HepG2 (cell line): Measurements from ENCODE around the gene NEURL1B. TPM values are rescaled to one million over a fixed set of nuclear protein-coding genes. Genes with fewer than 3 reads are reported as not detected.

Experiments used
- ATAC-seq: fragments of 200-7000 bp; cut with Tn5 transposase; 3 replicates; pipeline ENCODE4 v1.9.1; 2020; ENCODE audit warnings: mild to moderate bottlenecking, moderate library complexity
- BruUV-seq: library from RNA; stranded (reverse); fragments of 400-500 nt; replicated peaks from 2 replicates; lab custom pipeline; 2021; lab: Mats Ljungman, UMichigan
- CTCF ChIA-PET: fragments of 300-600 bp; formaldehyde crosslinking; extraction: SDS; loops from one replicate; lab custom pipeline; 2021; ENCODE audit warnings: low total read pairs, inconsistent platforms, low intra/inter-chr PET ratio; lab: Yijun Ruan, JAX
- POLR2A ChIA-PET: fragments of 350-600 bp; sonication (Branson Sonifier 250); formaldehyde crosslinking; loops from one replicate; lab custom pipeline; 2020; ENCODE audit warnings: antibody characterized with exemption, inconsistent platforms; lab: Yijun Ruan, JAX
- DNase-seq: peaks from one replicate; pipeline ENCODE4 v3.0.0-alpha.2; 2015; ENCODE audit warnings: low spot score
- FAIRE-seq: peaks from 3 replicates; lab custom pipeline; 2011; peaks lifted over from hg19 to GRCh38; lab: Jason Lieb, UNC
- H2AFZ ChIP-seq: one replicate; pipeline ENCODE4 v1.6.1; 2011; ENCODE audit warnings: low read length, inconsistent platforms
- H3K27ac ChIP-seq: fragments of 300-600 bp; 3 replicates; pipeline ENCODE4 v1.8.0; 2011; ENCODE audit warnings: mixed run types, mild to moderate bottlenecking, mixed read lengths, low read length, inconsistent platforms; ENCODE audit not compliant: insufficient read depth; ENCODE audit errors: extremely low read length
- H3K27me3 ChIP-seq, 2 experiments: fragments of 200-600 bp in 1 of 2; 2 replicates in 1 of 2; 3 replicates in 1 of 2; pipeline versions ENCODE4 v1.6.0 to v1.8.0; 2011; ENCODE audit warnings: low read length in 2 of 2, mild to moderate bottlenecking in 2 of 2, moderate library complexity in 2 of 2, inconsistent platforms in 1 of 2; ENCODE audit not compliant: insufficient read depth in 2 of 2, control insufficient read depth in 1 of 2
- H3K36me3 ChIP-seq, 2 experiments: fragments of 200-600 bp in 1 of 2; replicated peaks in 1 of 2; 2 replicates in 1 of 2; 3 replicates in 1 of 2; pipeline versions ENCODE4 v1.5.1 to v1.8.0; 2011; ENCODE audit warnings: low read length in 2 of 2, inconsistent platforms in 1 of 2; ENCODE audit not compliant: insufficient read depth in 2 of 2, control insufficient read depth in 1 of 2
- H3K4me1 ChIP-seq: 2 replicates; pipeline ENCODE4 v1.5.1; 2012; ENCODE audit warnings: low read length, inconsistent platforms; ENCODE audit not compliant: insufficient read depth
- H3K4me2 ChIP-seq: 2 replicates; pipeline ENCODE4 v1.6.0; 2011; ENCODE audit warnings: low read depth, low read length, inconsistent platforms
- H3K4me3 ChIP-seq, 3 experiments: fragments of 200-600 bp in 1 of 3; sonication (generic), shearing (Covaris generic) in 1 of 3; replicated peaks in 1 of 3; 2 replicates each; pipeline ENCODE4 v1.5.1; 2011 to 2016; ENCODE audit warnings: low read length in 3 of 3, inconsistent platforms in 2 of 3, low read depth in 2 of 3, mild to moderate bottlenecking in 2 of 3, control low read depth in 1 of 3, mixed read lengths in 1 of 3; ENCODE audit not compliant: insufficient read depth in 1 of 3
- H3K79me2 ChIP-seq: one replicate; pipeline ENCODE4 v1.6.1; 2011; ENCODE audit warnings: low read length, inconsistent platforms; ENCODE audit not compliant: insufficient read depth
- H3K9ac ChIP-seq: 2 replicates; pipeline ENCODE4 v1.6.0; 2011; ENCODE audit warnings: mild to moderate bottlenecking, low read depth, low read length, inconsistent platforms; ENCODE audit not compliant: insufficient read depth
- H3K9me3 ChIP-seq: 2 replicates; pipeline ENCODE4 v1.5.1; 2012; ENCODE audit warnings: mild to moderate bottlenecking, low read length
- H4K20me1 ChIP-seq: 2 replicates; pipeline ENCODE4 v1.6.0; 2011; ENCODE audit warnings: inconsistent platforms, mild to moderate bottlenecking, low read length, moderate library complexity; ENCODE audit not compliant: insufficient read depth
- CCDC6 ChIP-seq: sonication (generic); formaldehyde crosslinking; IDR thresholded peaks from 2 replicates; pipeline ENCODE4 v1.8.1; 2022; ENCODE audit warnings: mild to moderate bottlenecking, missing genetic modification reagents, moderate library complexity
- FLYWCH1 ChIP-seq: sonication (generic); formaldehyde crosslinking; IDR thresholded peaks from 2 replicates; pipeline ENCODE4 v1.8.1; 2023; ENCODE audit warnings: mild to moderate bottlenecking, missing genetic modification reagents
- IRF2 ChIP-seq: IDR thresholded peaks from 2 replicates; pipeline ENCODE4 v1.6.1; 2018; ENCODE audit warnings: missing genetic modification reagents, missing compliant biosample characterization
- KDM5A ChIP-seq: fragments of 200-600 bp; sonication (generic); IDR thresholded peaks from 2 replicates; pipeline ENCODE4 v1.7.0; 2018; ENCODE audit warnings: antibody characterized with exemption, mild to moderate bottlenecking, low read length, borderline replicate concordance
- MIXL1 ChIP-seq: IDR thresholded peaks from 2 replicates; pipeline ENCODE4 v1.6.1; 2016
- SUZ12 ChIP-seq: fragments of 150-350 bp; IDR thresholded peaks from 2 replicates; pipeline ENCODE4 v1.6.1; 2014; ENCODE audit warnings: low read depth, low read length
- TMF1 ChIP-seq: sonication (generic); formaldehyde crosslinking; IDR thresholded peaks from 2 replicates; pipeline ENCODE4 v1.8.1; 2022; ENCODE audit warnings: low read depth, missing genetic modification reagents
- U2AF1 ChIP-seq: fragments of 200-400 bp; formaldehyde crosslinking; optimal IDR thresholded peaks from 2 replicates; pipeline ENCODE3; 2017; ENCODE audit warnings: mild to moderate bottlenecking, low read depth, low read length
- YEATS2 ChIP-seq: sonication (generic); formaldehyde crosslinking; IDR thresholded peaks from 2 replicates; pipeline ENCODE4 v1.4.0; 2020; ENCODE audit warnings: missing genetic modification reagents, borderline replicate concordance
- ZC3H13 ChIP-seq: sonication (generic); formaldehyde crosslinking; IDR thresholded peaks from 2 replicates; pipeline ENCODE4 v1.8.1; 2023; ENCODE audit warnings: mild to moderate bottlenecking, missing genetic modification reagents, moderate library complexity
- ZFY ChIP-seq: sonication (generic); formaldehyde crosslinking; IDR thresholded peaks from 2 replicates; pipeline ENCODE4 v1.4.0; 2020; ENCODE audit warnings: missing genetic modification reagents
- ZNF121 ChIP-seq: sonication (generic); formaldehyde crosslinking; IDR thresholded peaks from 2 replicates; pipeline ENCODE4 v1.5.0; 2020; ENCODE audit warnings: mild to moderate bottlenecking, missing genetic modification reagents
- ZNF546 ChIP-seq: sonication (generic); formaldehyde crosslinking; conservative IDR thresholded peaks from 2 replicates; pipeline ENCODE4 v1.8.1; 2023; ENCODE audit warnings: mild to moderate bottlenecking, missing genetic modification reagents
- ZNF746 ChIP-seq: sonication (generic); formaldehyde crosslinking; IDR thresholded peaks from 2 replicates; pipeline ENCODE4 v1.8.0; 2022; ENCODE audit warnings: mild to moderate bottlenecking, missing genetic modification reagents
- WGBS: methylation state at CpG from one replicate; pipeline ENCODE4 v1.1.6; 2017; ENCODE audit warnings: low lambda C conversion rate; 5-methylcytosine and 5-hydroxymethylcytosine counted together
- in situ Hi-C: cut with HindIII; loops from 2 replicates; pipeline ENCODE4 v1.10.0; 2017; ENCODE audit warnings: low pct_unique_long_range_greater_than_20kb; ENCODE audit not compliant: extremely low pct_ligation_motif_present
- intact Hi-C: fragments of 100-400 bp; cut with micrococcal nuclease; formaldehyde crosslinking; loops from one replicate; pipeline ENCODE4 v1.10.0; 2022; ENCODE audit not compliant: unreplicated experiment
- polyA plus RNA-seq, 8 experiments: library from polyadenylated mRNA; depleted of rRNA in 3 of 8; stranded (reverse) in 7 of 8; unstranded in 1 of 8; fragments of >200 nt; fragmentation: Illumina TruSeq in 4 of 8; extraction: Trizol in 4 of 8; gene quantifications; 2 replicates each; pipeline versions ENCODE4 v1.2.1 to v1.2.3, GENCODE V29; 2011 to 2016; ENCODE audit warnings: low read depth in 4 of 8, missing spikeins in 1 of 8, mixed read lengths in 1 of 8; ENCODE audit not compliant: insufficient read depth in 1 of 8
- total RNA-seq, 5 experiments: library from RNA; depleted of rRNA; stranded (reverse); fragments of >200 nt; fragmentation: Illumina TruSeq; extraction: Trizol; gene quantifications; 2 replicates each; pipeline ENCODE4 v1.2.3, GENCODE V29; 2016; ENCODE audit warnings: low read depth in 1 of 5
- TF ChIP-seq, protein P1 (sequence below): sonication (generic); formaldehyde crosslinking; IDR thresholded peaks from 2 replicates; pipeline ENCODE4 v1.8.0; 2023; ENCODE audit warnings: mild to moderate bottlenecking, missing genetic modification reagents
- TF ChIP-seq, protein P2 (sequence below): sonication (generic); formaldehyde crosslinking; IDR thresholded peaks from 2 replicates; pipeline ENCODE4 v1.4.0; 2020; ENCODE audit warnings: missing genetic modification reagents, borderline replicate concordance

The NEURL1B gene
- total and polyA plus RNA-seq, 2 of the 13 experiments (the other 11 are each of a cell fraction or from before 2014, with no cell fraction given) = 0.09 to 0.13 TPM

DNA sequence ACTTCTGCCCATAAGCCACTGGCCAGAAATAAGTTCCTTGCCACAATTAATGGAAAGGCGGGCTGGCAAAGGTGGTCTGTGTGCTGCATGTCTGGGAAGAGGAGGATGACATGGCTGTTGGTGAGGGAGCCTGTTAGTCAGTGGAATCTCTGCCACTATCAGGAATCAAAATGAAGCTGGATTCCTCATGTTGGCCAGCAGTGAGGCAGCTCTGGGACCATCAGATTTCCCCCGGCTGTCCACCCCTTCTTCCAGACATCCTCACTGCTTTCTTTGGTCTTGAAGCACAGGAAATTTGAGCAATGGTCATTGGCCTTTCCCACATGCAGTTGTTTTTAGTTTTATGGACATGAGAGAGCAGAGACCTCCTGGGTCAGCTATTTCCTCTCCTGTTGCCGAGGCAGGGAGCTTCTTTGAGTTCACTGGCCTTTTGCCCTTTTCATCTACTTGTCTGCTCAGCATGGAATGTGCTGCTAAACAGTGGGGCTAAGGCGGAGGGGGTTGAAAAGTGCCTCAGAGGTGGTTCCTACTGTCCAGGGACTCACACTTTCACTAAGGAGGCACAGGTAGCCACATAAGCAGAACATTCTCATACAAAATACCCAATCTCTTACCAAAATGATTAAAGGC is 34.8 kb upstream of the NEURL1B start:
- H3K9me3 ChIP-seq = no peaks in the 10 kb centered on the region
- H4K20me1 ChIP-seq = no peaks in the 10 kb centered on the region
- H3K27ac ChIP-seq = no peak overlapping the region
- no peak overlapping the region for H3K4me3 ChIP-seq
- no peak overlapping the region for H3K4me2 ChIP-seq
- no peak for DNase-seq
- in situ Hi-C loops = no loop called here
- TF ChIP-seq ZFY (no peak), ZNF121 (CRISPR knock-in tag) (no peak), U2AF1 (no peak), SUZ12 (no peak), ZNF746 (CRISPR knock-in tag) (no peak), IRF2 (CRISPR knock-in tag) (no peak), ZC3H13 (CRISPR knock-in tag) (no peak), TMF1 (CRISPR knock-in tag) (no peak), KDM5A (no peak), CCDC6 (CRISPR knock-in tag) (no peak), ZNF546 (CRISPR knock-in tag) (no peak), YEATS2 (CRISPR knock-in tag) (no peak), FLYWCH1 (CRISPR knock-in tag) (no peak), MIXL1 (CRISPR knock-in tag) (no peak)
- TF ChIP-seq, protein P1, sequence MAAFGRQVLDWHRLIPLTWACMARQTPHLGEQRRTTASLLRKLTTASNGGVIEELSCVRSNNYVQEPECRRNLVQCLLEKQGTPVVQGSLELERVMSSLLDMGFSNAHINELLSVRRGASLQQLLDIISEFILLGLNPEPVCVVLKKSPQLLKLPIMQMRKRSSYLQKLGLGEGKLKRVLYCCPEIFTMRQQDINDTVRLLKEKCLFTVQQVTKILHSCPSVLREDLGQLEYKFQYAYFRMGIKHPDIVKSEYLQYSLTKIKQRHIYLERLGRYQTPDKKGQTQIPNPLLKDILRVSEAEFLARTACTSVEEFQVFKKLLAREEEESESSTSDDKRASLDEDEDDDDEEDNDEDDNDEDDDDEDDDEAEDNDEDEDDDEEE = no peak
- TF ChIP-seq, protein P2, sequence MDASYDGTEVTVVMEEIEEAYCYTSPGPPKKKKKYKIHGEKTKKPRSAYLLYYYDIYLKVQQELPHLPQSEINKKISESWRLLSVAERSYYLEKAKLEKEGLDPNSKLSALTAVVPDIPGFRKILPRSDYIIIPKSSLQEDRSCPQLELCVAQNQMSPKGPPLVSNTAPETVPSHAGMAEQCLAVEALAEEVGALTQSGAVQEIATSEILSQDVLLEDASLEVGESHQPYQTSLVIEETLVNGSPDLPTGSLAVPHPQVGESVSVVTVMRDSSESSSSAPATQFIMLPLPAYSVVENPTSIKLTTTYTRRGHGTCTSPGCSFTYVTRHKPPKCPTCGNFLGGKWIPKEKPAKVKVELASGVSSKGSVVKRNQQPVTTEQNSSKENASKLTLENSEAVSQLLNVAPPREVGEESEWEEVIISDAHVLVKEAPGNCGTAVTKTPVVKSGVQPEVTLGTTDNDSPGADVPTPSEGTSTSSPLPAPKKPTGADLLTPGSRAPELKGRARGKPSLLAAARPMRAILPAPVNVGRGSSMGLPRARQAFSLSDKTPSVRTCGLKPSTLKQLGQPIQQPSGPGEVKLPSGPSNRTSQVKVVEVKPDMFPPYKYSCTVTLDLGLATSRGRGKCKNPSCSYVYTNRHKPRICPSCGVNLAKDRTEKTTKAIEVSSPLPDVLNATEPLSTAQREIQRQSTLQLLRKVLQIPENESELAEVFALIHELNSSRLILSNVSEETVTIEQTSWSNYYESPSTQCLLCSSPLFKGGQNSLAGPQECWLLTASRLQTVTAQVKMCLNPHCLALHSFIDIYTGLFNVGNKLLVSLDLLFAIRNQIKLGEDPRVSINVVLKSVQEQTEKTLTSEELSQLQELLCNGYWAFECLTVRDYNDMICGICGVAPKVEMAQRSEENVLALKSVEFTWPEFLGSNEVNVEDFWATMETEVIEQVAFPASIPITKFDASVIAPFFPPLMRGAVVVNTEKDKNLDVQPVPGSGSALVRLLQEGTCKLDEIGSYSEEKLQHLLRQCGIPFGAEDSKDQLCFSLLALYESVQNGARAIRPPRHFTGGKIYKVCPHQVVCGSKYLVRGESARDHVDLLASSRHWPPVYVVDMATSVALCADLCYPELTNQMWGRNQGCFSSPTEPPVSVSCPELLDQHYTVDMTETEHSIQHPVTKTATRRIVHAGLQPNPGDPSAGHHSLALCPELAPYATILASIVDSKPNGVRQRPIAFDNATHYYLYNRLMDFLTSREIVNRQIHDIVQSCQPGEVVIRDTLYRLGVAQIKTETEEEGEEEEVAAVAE = no peak
- H3K27me3 ChIP-seq = peaks cover 2 to 13% of the 10 kb centered on the region in 2 experiments; a peak in 3 of 5 replicates
- no peak for FAIRE-seq
- no peaks in the 10 kb centered on the region for H3K36me3 ChIP-seq
- no peak for ATAC-seq
- BruUV-seq = no TSS peak
- POLR2A ChIA-PET = no interaction called here
- H3K9ac ChIP-seq = no peak overlapping the region
- intact Hi-C loops = no loop called here
- no peak overlapping the region for H2AFZ ChIP-seq
- 29% methylated on average over 4 of the region's 4 CpGs for WGBS
- CTCF ChIA-PET = no interaction called here
- H3K4me1 ChIP-seq = no peaks in the 10 kb centered on the region
- no peaks in the 10 kb centered on the region for H3K79me2 ChIP-seq
